Activated naive CD8-positive, alpha-beta T cell (primary cell): Measurements from ENCODE around the gene SDK2.

Experiments
- H3K27ac Mint-ChIP-seq: one replicate; pipeline ENCODE4 v1.8.0; 2021; ENCODE audit warnings: mixed read lengths
- H3K27me3 Mint-ChIP-seq: one replicate; pipeline ENCODE4 v1.8.0; 2021; ENCODE audit warnings: mixed read lengths
- H3K36me3 Mint-ChIP-seq: one replicate; pipeline ENCODE4 v1.8.0; 2021; ENCODE audit warnings: mixed read lengths
- H3K4me1 Mint-ChIP-seq: one replicate; pipeline ENCODE4 v1.8.0; 2021; ENCODE audit warnings: low read depth, mixed read lengths
- H3K4me3 Mint-ChIP-seq: one replicate; pipeline ENCODE4 v1.8.0; 2021; ENCODE audit warnings: mild to moderate bottlenecking, mixed read lengths
- H3K9me3 Mint-ChIP-seq: one replicate; pipeline ENCODE4 v1.8.0; 2021; ENCODE audit warnings: low read depth, mixed read lengths

The SDK2 gene

DNA sequence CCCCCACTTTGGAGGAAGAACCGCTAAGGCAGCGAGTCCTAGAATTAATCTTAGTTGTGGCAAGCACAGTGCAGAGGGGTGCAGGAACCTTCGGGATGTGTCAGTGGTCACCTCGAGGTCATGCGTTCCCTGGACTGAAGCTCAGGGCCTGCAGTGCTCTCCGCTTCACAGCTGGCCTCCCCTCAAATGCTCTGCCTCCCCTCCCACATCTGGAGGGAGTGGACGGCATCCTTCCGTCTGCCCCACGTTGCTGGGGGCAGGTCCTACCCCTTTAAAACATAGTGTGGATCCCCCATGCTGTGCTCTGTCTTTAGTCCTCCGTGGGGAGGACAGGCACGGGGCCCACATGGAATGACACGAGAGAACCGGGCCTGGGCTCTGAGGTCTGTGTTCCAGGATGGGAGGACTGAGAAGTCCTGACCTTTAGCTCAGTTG, 232.9 kb downstream of the SDK2 start:
- H3K27ac Mint-ChIP-seq = no peak overlapping the region
- H3K9me3 Mint-ChIP-seq = no peaks in the 10 kb centered on the region
- no peaks in the 10 kb centered on the region for H3K4me1 Mint-ChIP-seq
- no peaks in the 10 kb centered on the region for H3K27me3 Mint-ChIP-seq
- H3K36me3 Mint-ChIP-seq = no peaks in the 10 kb centered on the region
- H3K4me3 Mint-ChIP-seq = no peak overlapping the region

- no peaks in the 10 kb centered on the region for H3K9me3 Mint-ChIP-seq
- no peak overlapping the region for H3K27ac Mint-ChIP-seq
- H3K36me3 Mint-ChIP-seq = no peaks in the 10 kb centered on the region
- H3K4me1 Mint-ChIP-seq = no peaks in the 10 kb centered on the region
- no peaks in the 10 kb centered on the region for H3K27me3 Mint-ChIP-seq
- no peak overlapping the region for H3K4me3 Mint-ChIP-seq
Measured at GRCh38 chr17:73410586-73411312, 233.5 kb downstream of the SDK2 start.

DNA sequence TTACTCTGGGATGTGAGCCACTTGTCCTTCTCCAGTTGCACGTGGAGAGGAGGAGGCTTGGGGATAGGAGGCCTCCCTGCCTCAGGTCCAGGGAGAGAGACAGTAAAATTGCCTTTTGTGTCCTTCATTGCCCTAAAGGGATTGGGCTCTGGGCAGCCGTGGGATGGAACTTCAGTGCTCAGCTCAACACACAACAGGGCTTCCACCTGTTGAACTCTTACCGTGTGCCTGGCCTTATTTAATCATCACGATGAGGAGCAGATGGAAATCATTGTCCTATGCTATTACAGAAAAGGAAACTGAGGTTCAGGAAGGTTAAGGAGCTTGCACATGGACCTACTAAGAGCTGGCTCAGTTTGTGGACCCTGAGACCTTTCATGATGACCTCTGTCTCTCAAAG, 240.0 kb downstream of the SDK2 start:
- Mint-ChIP-seq H3K27me3 (no peaks in the 10 kb centered on the region), H3K27ac (no peak overlapping the region), H3K9me3 (no peaks in the 10 kb centered on the region), H3K4me1 (no peaks in the 10 kb centered on the region), H3K36me3 (peaks cover 4% of the 10 kb centered on the region), H3K4me3 (no peak overlapping the region)

- Mint-ChIP-seq H3K4me3 (no peak overlapping the region), H3K27ac (no peak overlapping the region), H3K4me1 (no peaks in the 10 kb centered on the region), H3K36me3 (peaks cover 4% of the 10 kb centered on the region), H3K9me3 (no peaks in the 10 kb centered on the region), H3K27me3 (no peaks in the 10 kb centered on the region)
Measured at GRCh38 chr17:73402466-73402865, 241.8 kb downstream of the SDK2 start.

- no peak overlapping the region for H3K4me3 Mint-ChIP-seq
- peaks cover 4% of the 10 kb centered on the region for H3K36me3 Mint-ChIP-seq
- no peaks in the 10 kb centered on the region for H3K9me3 Mint-ChIP-seq
- no peaks in the 10 kb centered on the region for H3K4me1 Mint-ChIP-seq
- H3K27ac Mint-ChIP-seq = no peak overlapping the region
- H3K27me3 Mint-ChIP-seq = no peaks in the 10 kb centered on the region
Measured at GRCh38 chr17:73401911-73402310, 242.3 kb downstream of the SDK2 start.

GRCh38 chr17:73400915-73401545, 243.2 kb downstream of the SDK2 start:
- peaks cover 4% of the 10 kb centered on the region for H3K36me3 Mint-ChIP-seq

GRCh38 chr17:73399056-73399455, 245.2 kb downstream of the SDK2 start:
- H3K4me1 Mint-ChIP-seq = no peaks in the 10 kb centered on the region
- no peak overlapping the region for H3K27ac Mint-ChIP-seq
- H3K27me3 Mint-ChIP-seq = no peaks in the 10 kb centered on the region

More at GRCh38 chr17:73400915-73401545, 243.2 kb downstream of the SDK2 start:
- Mint-ChIP-seq H3K27ac (no peak overlapping the region), H3K27me3 (no peaks in the 10 kb centered on the region), H3K4me1 (no peaks in the 10 kb centered on the region), H3K9me3 (no peaks in the 10 kb centered on the region), H3K4me3 (no peak overlapping the region)

GRCh38 chr17:73397856-73398540, 246.2 kb downstream of the SDK2 start:
- H3K36me3 Mint-ChIP-seq = peaks cover 2% of the 10 kb centered on the region
- no peaks in the 10 kb centered on the region for H3K9me3 Mint-ChIP-seq
- H3K4me1 Mint-ChIP-seq = no peaks in the 10 kb centered on the region
- no peak overlapping the region for H3K27ac Mint-ChIP-seq
- no peak overlapping the region for H3K4me3 Mint-ChIP-seq
- H3K27me3 Mint-ChIP-seq = no peaks in the 10 kb centered on the region

More at GRCh38 chr17:73399056-73399455, 245.2 kb downstream of the SDK2 start:
- Mint-ChIP-seq H3K9me3 (no peaks in the 10 kb centered on the region), H3K36me3 (peaks cover 5% of the 10 kb centered on the region), H3K4me3 (no peak overlapping the region)

DNA sequence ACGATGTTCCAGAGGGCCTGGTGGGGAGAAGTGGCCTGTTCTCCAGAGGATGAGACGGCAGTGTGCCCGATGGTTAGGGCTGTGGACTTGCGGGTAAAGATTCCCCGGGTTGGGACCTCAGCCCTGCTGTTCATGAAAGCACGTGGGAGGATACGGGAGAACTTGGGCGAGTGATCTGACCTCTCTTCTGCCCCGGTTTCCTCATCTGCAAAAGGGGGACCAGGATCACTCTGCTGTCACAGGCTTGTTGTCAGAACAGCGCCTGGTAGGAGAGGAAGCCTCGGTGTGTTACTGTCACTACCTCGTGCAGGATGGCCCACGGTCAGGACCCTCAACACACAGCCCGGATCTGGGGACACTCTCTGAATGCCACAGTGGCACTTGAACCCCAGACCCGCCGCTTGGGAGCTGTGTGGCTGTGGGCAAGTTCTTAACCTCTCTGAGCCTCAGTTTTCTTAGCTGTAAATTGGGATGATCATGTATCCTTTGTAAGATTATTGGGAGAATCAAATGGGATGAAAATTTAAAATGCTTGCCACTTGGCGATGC, 246.9 kb downstream of the SDK2 start:
- no peaks in the 10 kb centered on the region for H3K4me1 Mint-ChIP-seq
- no peaks in the 10 kb centered on the region for H3K27me3 Mint-ChIP-seq
- no peaks in the 10 kb centered on the region for H3K9me3 Mint-ChIP-seq
- H3K36me3 Mint-ChIP-seq = peaks cover 2% of the 10 kb centered on the region
- H3K4me3 Mint-ChIP-seq = no peak overlapping the region
- H3K27ac Mint-ChIP-seq = no peak overlapping the region

GRCh38 chr17:73396431-73397277, 247.6 kb downstream of the SDK2 start:
- Mint-ChIP-seq H3K36me3 (peaks cover 2% of the 10 kb centered on the region), H3K27me3 (no peaks in the 10 kb centered on the region), H3K9me3 (no peaks in the 10 kb centered on the region), H3K27ac (no peak overlapping the region), H3K4me1 (no peaks in the 10 kb centered on the region), H3K4me3 (no peak overlapping the region)

DNA sequence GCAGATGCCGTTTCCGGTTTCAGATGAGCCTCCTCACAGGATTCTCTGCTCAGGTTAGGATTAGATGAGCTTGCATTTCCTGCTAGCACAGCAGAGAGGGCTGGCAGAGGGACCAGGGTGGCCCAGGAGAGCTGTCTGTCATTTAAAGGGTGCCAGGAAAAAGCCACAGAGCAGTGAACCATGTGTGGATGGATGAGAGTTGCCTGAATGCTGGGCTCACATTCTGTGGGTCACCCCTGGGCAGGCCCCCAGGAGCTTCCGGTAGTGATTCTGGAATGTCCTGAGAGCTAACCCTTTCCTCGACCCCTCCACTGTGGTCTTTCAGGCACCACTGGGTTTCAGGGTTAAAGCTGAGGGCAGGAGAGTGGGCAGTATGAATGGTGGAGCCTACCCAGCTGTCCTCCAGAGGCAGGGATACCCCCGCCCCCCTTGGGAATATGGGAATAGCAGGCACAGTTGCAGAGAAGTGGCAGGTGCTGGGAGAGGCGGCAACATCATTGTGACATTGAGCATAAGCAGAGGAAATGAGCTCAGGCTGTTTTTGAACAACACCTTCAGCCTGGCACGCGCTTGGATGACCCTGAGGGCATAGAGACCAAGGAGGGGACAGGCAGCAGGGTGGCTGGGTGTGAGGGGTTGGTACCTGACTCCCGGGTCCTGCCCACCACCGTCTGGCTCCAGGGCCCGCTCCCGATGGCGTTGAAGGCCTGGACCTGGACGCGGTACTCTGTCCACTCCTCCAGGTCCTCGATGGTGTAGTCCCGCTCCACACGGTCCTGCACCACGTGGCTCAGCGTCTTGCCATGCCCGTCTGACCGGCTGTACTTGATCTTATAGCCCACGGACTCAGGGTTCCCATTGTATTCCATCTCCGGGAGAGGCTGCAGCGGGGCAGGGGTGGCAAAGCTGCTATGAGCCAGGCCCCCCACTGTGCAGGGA, 249.5 kb downstream of the SDK2 start:
- H3K4me3 Mint-ChIP-seq = no peak overlapping the region
- H3K9me3 Mint-ChIP-seq = no peaks in the 10 kb centered on the region
- no peaks in the 10 kb centered on the region for H3K27me3 Mint-ChIP-seq
- H3K36me3 Mint-ChIP-seq = peaks cover 2% of the 10 kb centered on the region
- H3K4me1 Mint-ChIP-seq = no peaks in the 10 kb centered on the region
- no peak overlapping the region for H3K27ac Mint-ChIP-seq

- Mint-ChIP-seq H3K4me1 (no peaks in the 10 kb centered on the region), H3K36me3 (peaks cover 2% of the 10 kb centered on the region), H3K27me3 (no peaks in the 10 kb centered on the region), H3K4me3 (no peak overlapping the region), H3K27ac (no peak overlapping the region), H3K9me3 (no peaks in the 10 kb centered on the region)
Measured at GRCh38 chr17:73393962-73394361, 250.3 kb downstream of the SDK2 start.

DNA sequence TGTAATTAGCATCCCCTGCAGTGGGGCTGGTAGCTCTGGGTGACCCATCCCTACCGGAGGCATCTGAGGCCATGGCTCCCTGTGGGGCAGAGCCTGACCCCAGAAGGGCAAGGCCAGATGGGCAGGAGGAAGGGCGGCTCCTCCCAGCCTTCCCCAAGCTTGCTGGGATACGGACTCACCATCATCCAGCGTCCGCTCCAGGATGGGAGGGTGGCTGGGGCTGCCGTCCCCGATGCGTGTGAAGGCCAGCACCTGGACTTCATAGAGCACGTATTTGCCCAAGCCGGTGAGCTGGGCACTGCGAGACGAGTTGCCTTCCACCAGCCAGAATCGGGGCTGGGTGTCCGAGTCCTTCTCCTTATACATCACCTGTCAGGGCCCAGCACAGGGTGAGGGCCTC, 250.9 kb downstream of the SDK2 start:
- no peaks in the 10 kb centered on the region for H3K9me3 Mint-ChIP-seq
- peaks cover 2% of the 10 kb centered on the region for H3K36me3 Mint-ChIP-seq
- H3K4me1 Mint-ChIP-seq = no peaks in the 10 kb centered on the region
- no peaks in the 10 kb centered on the region for H3K27me3 Mint-ChIP-seq
- no peak overlapping the region for H3K27ac Mint-ChIP-seq
- no peak overlapping the region for H3K4me3 Mint-ChIP-seq
